ENCODE data around the gene CXCL12.

DNA sequence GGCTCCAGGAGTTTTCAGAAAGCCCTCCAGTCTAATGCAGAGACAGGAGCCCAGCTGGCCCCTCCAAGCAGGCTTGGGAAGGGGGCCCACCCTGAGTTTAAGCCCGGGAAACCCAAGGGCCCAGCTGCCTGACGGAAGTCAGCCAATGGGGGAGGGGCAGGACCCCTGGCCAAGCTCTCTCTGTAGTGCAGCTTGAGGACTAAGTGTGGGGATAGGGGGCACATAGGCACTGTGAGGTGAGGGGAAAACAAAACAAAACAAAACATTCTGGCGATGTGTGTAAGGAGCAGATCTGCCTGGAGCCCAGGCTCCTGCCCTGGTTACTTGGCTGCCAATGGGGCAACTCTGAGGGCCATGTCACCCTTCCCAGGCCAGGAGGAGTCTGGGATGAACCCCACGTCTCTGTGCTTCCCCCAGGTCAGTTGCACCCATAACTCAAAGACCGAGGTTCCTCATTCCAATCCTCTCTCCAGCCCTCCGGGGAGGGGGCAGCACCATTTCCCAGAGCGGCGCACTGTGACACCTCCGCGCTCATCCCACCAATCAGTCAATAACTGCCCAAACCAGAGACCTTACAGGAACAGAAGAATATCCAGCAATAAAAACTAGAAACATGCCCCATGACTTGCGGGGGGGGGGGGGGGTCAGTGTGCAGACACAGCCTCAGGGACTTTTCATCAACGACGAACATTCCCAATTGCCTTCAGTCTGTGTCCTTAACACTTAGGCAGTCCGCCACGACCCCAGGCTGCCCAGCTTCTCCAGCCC, 1.7 kb downstream of the CXCL12 start:
- no peak for TF ChIP-seq EZH2 (IDR thresholded peaks at IDR 0.05; ENCODE audit: borderline replicate concordance, low read depth, low read length, severe bottlenecking)
- TF ChIP-seq CTCF (IDR thresholded peaks at IDR 0.05; ENCODE audit: borderline replicate concordance, extremely low read depth, low read length, poor library complexity, severe bottlenecking): no peak

All from DND-41 (cell line).